Measurements from ENCODE around the gene NUP107. TPM values are rescaled to one million over a fixed set of nuclear protein-coding genes. Genes with fewer than 3 reads are reported as not detected.

Gene NUP107
- total and polyA plus RNA-seq, 3 donors from 2014 or later, result 40.3 to 76.1 (median 63.4) TPM

GRCh38 chr12:68768431-68768939, 81.7 kb downstream of the NUP107 start:
- Histone ChIP-seq H3K27ac (no peak overlapping the region), H3K36me3 (ENCODE audit: low read depth, missing control alignments) (no peaks in the 10 kb centered on the region), H3K27me3 (no peaks in the 10 kb centered on the region), H3K4me1 (no peaks in the 10 kb centered on the region), H3K4me3 (no peak overlapping the region), H3K9me3 (no peaks in the 10 kb centered on the region)
- TF ChIP-seq CTCF (IDR thresholded peaks at IDR 0.05) (no peak), POLR2A (IDR thresholded peaks at IDR 0.05) (no peak)
- no peak for DNase-seq
- 88 to 92% methylated on average over 4 of the region's 4 CpGs for WGBS, 2 donors
- intact Hi-C loops (cut with DNase I; ENCODE audit: low total_unique reads), result no loop called here

DNA sequence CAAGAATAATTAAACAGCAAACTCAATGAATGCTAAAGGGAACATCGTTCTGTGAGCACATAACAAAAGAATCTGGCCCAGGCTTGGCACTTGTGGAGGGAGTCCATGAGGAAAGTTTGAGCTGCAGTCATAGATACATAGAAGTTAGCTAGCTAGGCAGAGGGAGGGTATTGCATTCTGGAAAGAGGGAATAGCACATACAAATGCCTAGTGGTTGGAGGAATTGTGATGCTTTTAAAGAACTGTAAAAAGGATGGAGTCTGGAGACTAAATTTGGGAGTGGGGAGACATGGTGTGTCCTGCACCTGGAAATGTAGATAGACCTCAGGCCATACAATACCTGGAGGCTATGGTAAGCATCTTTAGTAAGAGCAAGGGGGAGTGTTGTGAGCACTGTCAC, 83.2 kb downstream of the NUP107 start:
- H3K4me1 ChIP-seq, result no peaks in the 10 kb centered on the region

DNA sequence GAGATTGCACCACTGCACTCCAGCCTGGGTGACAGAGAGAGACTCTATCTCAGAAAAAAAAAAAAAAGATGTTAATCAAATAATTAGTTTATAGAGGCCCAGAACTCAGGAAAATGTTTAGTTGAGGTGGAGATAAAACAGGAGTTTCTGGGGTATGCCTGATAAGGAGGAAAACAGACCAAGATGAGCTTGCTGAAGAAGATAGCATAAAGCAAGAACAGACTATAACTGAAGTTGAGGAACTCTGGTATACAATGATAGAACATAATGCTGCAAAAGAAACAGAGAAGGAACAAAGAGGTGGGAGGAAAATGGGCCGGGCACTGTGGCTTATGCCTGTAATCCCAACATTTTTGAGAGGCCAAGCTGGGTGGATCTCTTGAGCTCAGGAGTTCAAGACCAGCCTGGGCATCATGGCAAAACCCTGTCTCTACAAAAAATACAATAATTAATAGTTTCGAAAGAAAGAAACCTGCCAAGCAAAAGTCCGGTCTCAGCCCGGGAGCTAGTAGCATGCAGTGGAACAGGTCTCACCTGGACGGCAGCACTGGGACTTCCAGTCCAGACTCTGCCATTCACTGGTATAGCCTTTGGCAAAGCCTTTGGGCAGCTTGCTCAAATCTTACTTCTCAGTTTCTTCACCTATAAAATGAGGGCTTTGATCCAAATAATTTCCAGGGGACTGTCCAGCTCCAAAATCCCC, 84.6 kb downstream of the NUP107 start:
- H3K36me3 ChIP-seq (ENCODE audit: low read depth, missing control alignments), result no peaks in the 10 kb centered on the region
- 86 to 87% methylated on average over 5 of the region's 5 CpGs for WGBS, 2 donors
- intact Hi-C loops (cut with DNase I; ENCODE audit: low total_unique reads), result no loop called here

More for the DNA sequence above, 83.2 kb downstream of the NUP107 start:
- H3K36me3 ChIP-seq (ENCODE audit: low read depth, missing control alignments), result no peaks in the 10 kb centered on the region
- H3K9me3 ChIP-seq, result no peaks in the 10 kb centered on the region
- 83 to 85% methylated on average over 1 of the region's 1 CpG for WGBS, 2 donors
- no peak for DNase-seq
- intact Hi-C loops (cut with DNase I; ENCODE audit: low total_unique reads), result no loop called here
- H3K27me3 ChIP-seq, result no peaks in the 10 kb centered on the region
- no peak overlapping the region for H3K4me3 ChIP-seq
- H3K27ac ChIP-seq, result no peak overlapping the region
- TF ChIP-seq POLR2A (IDR thresholded peaks at IDR 0.05), result no peak
- no peak for TF ChIP-seq CTCF (IDR thresholded peaks at IDR 0.05)

DNA sequence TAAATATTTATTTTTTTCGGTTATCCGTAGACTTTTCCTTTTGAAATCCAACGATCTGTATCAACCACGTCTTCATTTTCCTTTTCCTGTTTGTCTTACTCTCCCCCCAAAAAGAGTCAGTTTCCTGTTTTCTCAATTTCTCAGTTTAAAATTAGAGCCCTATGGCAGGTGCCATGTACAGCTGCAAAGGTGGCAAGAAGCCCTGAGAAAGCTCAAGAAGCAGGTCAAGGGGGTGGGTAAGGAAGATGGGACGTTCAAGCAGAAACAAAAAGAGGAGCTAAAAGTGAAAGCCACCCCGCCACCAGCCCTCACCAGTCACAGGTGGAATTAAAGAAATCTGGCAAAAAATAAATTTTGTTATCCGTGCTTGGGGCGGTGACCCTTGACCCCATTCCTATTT, 85.9 kb downstream of the NUP107 start:
- Histone ChIP-seq H3K27ac (no peak overlapping the region), H3K27me3 (no peaks in the 10 kb centered on the region), H3K4me3 (no peak overlapping the region), H3K36me3 (ENCODE audit: low read depth, missing control alignments) (no peaks in the 10 kb centered on the region), H3K4me1 (no peaks in the 10 kb centered on the region), H3K9me3 (no peaks in the 10 kb centered on the region)
- no peak for DNase-seq
- WGBS, 2 donors, result 84 to 89% methylated on average over 8 of the region's 8 CpGs
- no peak for TF ChIP-seq CTCF (IDR thresholded peaks at IDR 0.05)
- no peak for TF ChIP-seq POLR2A (IDR thresholded peaks at IDR 0.05)
- intact Hi-C loops (cut with DNase I; ENCODE audit: low total_unique reads), result no loop called here

More for the DNA sequence above, 84.6 kb downstream of the NUP107 start:
- Histone ChIP-seq H3K9me3 (no peaks in the 10 kb centered on the region), H3K27me3 (no peaks in the 10 kb centered on the region), H3K4me3 (no peak overlapping the region), H3K4me1 (no peaks in the 10 kb centered on the region), H3K27ac (no peak overlapping the region)
- DNase-seq, result no peak
- TF ChIP-seq POLR2A (IDR thresholded peaks at IDR 0.05) (no peak), CTCF (IDR thresholded peaks at IDR 0.05) (no peak)

- Histone ChIP-seq H3K36me3 (ENCODE audit: low read depth, missing control alignments) (no peaks in the 10 kb centered on the region), H3K4me3 (no peak overlapping the region), H3K27ac (no peak overlapping the region), H3K27me3 (no peaks in the 10 kb centered on the region), H3K4me1 (no peaks in the 10 kb centered on the region), H3K9me3 (no peaks in the 10 kb centered on the region)
- TF ChIP-seq POLR2A (IDR thresholded peaks at IDR 0.05) (no peak), CTCF (IDR thresholded peaks at IDR 0.05) (no peak)
- WGBS, 2 donors, result 86 to 94% methylated on average over 5 of the region's 5 CpGs
- no peak for DNase-seq
- intact Hi-C loops (cut with DNase I; ENCODE audit: low total_unique reads), result no loop called here
Observed at GRCh38 chr12:68773582-68773981, 86.8 kb downstream of the NUP107 start.

All from testis (tissue), 3 donors.